Activated CD4-positive, alpha-beta T cell treated with anti-CD3 and anti-CD28 coated beads, Interleukin-10, Interleukin-2, amounts not matched to agents 100 ng/mL and 50 ng/mL, durations not matched to agents 16 hours and 8 hours (primary cell): Measurements from ENCODE around the gene IGLL1.
"Not testable (repeated sequence)": the region's sequence is repeated elsewhere in the genome, so short reads cannot be mapped to it uniquely, and the experiment has no call there.

Source experiments
- DNase-seq: peaks from one replicate; pipeline ENCODE4 v3.0.0-alpha.2; 2020

Gene IGLL1

GRCh38 chr22:23539135-23539838, 40.8 kb downstream of the IGLL1 start:
- DNase-seq: peak; percentile 86

- not testable (repeated sequence) for DNase-seq
These were observed 41.4 kb downstream of the IGLL1 start for GRCh38 chr22:23538696-23539030.

- DNase-seq: not testable (repeated sequence)
These were observed 42.0 kb downstream of the IGLL1 start for GRCh38 chr22:23537830-23538695.

- DNase-seq: no peak
These were observed 42.7 kb downstream of the IGLL1 start for GRCh38 chr22:23537416-23537815.

- DNase-seq: no peak
These were observed 43.2 kb downstream of the IGLL1 start for GRCh38 chr22:23536821-23537345.

GRCh38 chr22:23535790-23536661, 44.1 kb downstream of the IGLL1 start:
- DNase-seq: not testable (repeated sequence)

- no peak for DNase-seq
These were observed 45.0 kb downstream of the IGLL1 start for GRCh38 chr22:23534851-23535717.

- no peak for DNase-seq
These were observed 45.8 kb downstream of the IGLL1 start for GRCh38 chr22:23534201-23534850.

GRCh38 chr22:23533771-23534191, 46.3 kb downstream of the IGLL1 start:
- no peak for DNase-seq

- DNase-seq: peak; percentile 41
These were observed 46.7 kb downstream of the IGLL1 start for GRCh38 chr22:23533328-23533762.

GRCh38 chr22:23532731-23533130, 47.4 kb downstream of the IGLL1 start:
- DNase-seq: no peak

- no peak for DNase-seq
These were observed 48.0 kb downstream of the IGLL1 start for GRCh38 chr22:23531966-23532705.

GRCh38 chr22:23531283-23531956, 48.7 kb downstream of the IGLL1 start:
- DNase-seq: no peak

GRCh38 chr22:23530766-23531282, 49.3 kb downstream of the IGLL1 start:
- DNase-seq: no peak

GRCh38 chr22:23530106-23530505, 50.0 kb downstream of the IGLL1 start:
- DNase-seq: no peak

- no peak for DNase-seq
These were observed 50.7 kb downstream of the IGLL1 start for GRCh38 chr22:23529166-23530103.

- DNase-seq: no peak
These were observed 51.9 kb downstream of the IGLL1 start for GRCh38 chr22:23527971-23528740.
